HepG2 (cell line): ENCODE results near the gene CD14. TPM values are rescaled to one million over a fixed set of nuclear protein-coding genes. Genes with fewer than 3 reads are reported as not detected.

Source experiments
- FOSL1 ChIP-seq: sonication (generic); formaldehyde crosslinking; IDR thresholded peaks from 2 replicates; pipeline ENCODE4 v1.9.0; 2021; ENCODE audit warnings: missing genetic modification reagents, borderline replicate concordance
- FOXM1 ChIP-seq: sonication (generic); formaldehyde crosslinking; IDR thresholded peaks from 2 replicates; pipeline ENCODE4 v1.5.0; 2020; ENCODE audit warnings: missing genetic modification reagents
- GATA4 ChIP-seq: sonication (generic); IDR thresholded peaks from 2 replicates; pipeline ENCODE4 v1.6.1; 2016; ENCODE audit warnings: antibody characterized with exemption, low read depth, borderline replicate concordance
- HOXA9 ChIP-seq: sonication (generic); formaldehyde crosslinking; IDR thresholded peaks from 2 replicates; pipeline ENCODE4 v1.8.1; 2022; ENCODE audit warnings: missing genetic modification reagents, mild to moderate bottlenecking, moderate library complexity, borderline replicate concordance
- NFYB ChIP-seq: sonication (generic); formaldehyde crosslinking; IDR thresholded peaks from 2 replicates; pipeline ENCODE4 v1.4.0; 2020; ENCODE audit warnings: missing genetic modification reagents
- PHB2 ChIP-seq: fragments of 450-650 bp; IDR thresholded peaks from 2 replicates; pipeline ENCODE4 v1.6.1; 2018; ENCODE audit not compliant: partially characterized antibody
- PRDM10 ChIP-seq: sonication (generic); formaldehyde crosslinking; IDR thresholded peaks from 2 replicates; pipeline ENCODE4 v1.4.0; 2020; ENCODE audit warnings: low read depth, missing genetic modification reagents
- SMAD3 ChIP-seq: sonication (generic); formaldehyde crosslinking; IDR thresholded peaks from 2 replicates; pipeline ENCODE4 v1.4.0; 2020; ENCODE audit warnings: missing genetic modification reagents
- TOE1 ChIP-seq: sonication (generic); formaldehyde crosslinking; IDR thresholded peaks from 2 replicates; pipeline ENCODE4 v1.4.0; 2020; ENCODE audit warnings: mild to moderate bottlenecking, missing genetic modification reagents
- ZNF121 ChIP-seq: sonication (generic); formaldehyde crosslinking; IDR thresholded peaks from 2 replicates; pipeline ENCODE4 v1.5.0; 2020; ENCODE audit warnings: mild to moderate bottlenecking, missing genetic modification reagents
- ZNF136 ChIP-seq: sonication (generic); formaldehyde crosslinking; IDR thresholded peaks from 2 replicates; pipeline ENCODE4 v1.8.1; 2022; ENCODE audit warnings: low read depth, mild to moderate bottlenecking, moderate library complexity, missing genetic modification reagents
- ZNF138 ChIP-seq: sonication (generic); formaldehyde crosslinking; IDR thresholded peaks from 2 replicates; pipeline ENCODE4 v1.5.0; 2020; ENCODE audit warnings: mild to moderate bottlenecking, low read depth, missing genetic modification reagents
- ZNF326 ChIP-seq: sonication (generic); formaldehyde crosslinking; IDR thresholded peaks from 2 replicates; pipeline ENCODE4 v1.4.0; 2020; ENCODE audit warnings: missing genetic modification reagents, borderline replicate concordance
- ZNF329 ChIP-seq: sonication (generic); formaldehyde crosslinking; IDR thresholded peaks from 2 replicates; pipeline ENCODE4 v1.9.0; 2021; ENCODE audit warnings: low read depth, mild to moderate bottlenecking, missing genetic modification reagents
- ZNF430 ChIP-seq: sonication (generic); formaldehyde crosslinking; IDR thresholded peaks from 2 replicates; pipeline ENCODE4 v1.9.0; 2021; ENCODE audit warnings: mild to moderate bottlenecking, missing genetic modification reagents
- ZNF704 ChIP-seq: sonication (generic); formaldehyde crosslinking; IDR thresholded peaks from 2 replicates; pipeline ENCODE4 v1.8.1; 2023; ENCODE audit warnings: mild to moderate bottlenecking, inconsistent platforms, moderate library complexity, missing genetic modification reagents, borderline replicate concordance
- ZSCAN25 ChIP-seq: sonication (generic); formaldehyde crosslinking; IDR thresholded peaks from 2 replicates; pipeline ENCODE4 v1.8.0; 2022; ENCODE audit warnings: mild to moderate bottlenecking, missing genetic modification reagents
- polyA plus RNA-seq, 8 experiments: library from polyadenylated mRNA; depleted of rRNA in 3 of 8; stranded (reverse) in 7 of 8; unstranded in 1 of 8; fragments of >200 nt; fragmentation: Illumina TruSeq in 4 of 8; extraction: Trizol in 4 of 8; gene quantifications; 2 replicates each; pipeline versions ENCODE4 v1.2.1 to v1.2.3, GENCODE V29; 2011 to 2016; ENCODE audit warnings: low read depth in 4 of 8, missing spikeins in 1 of 8, mixed read lengths in 1 of 8; ENCODE audit not compliant: insufficient read depth in 1 of 8
- total RNA-seq, 5 experiments: library from RNA; depleted of rRNA; stranded (reverse); fragments of >200 nt; fragmentation: Illumina TruSeq; extraction: Trizol; gene quantifications; 2 replicates each; pipeline ENCODE4 v1.2.3, GENCODE V29; 2016; ENCODE audit warnings: low read depth in 1 of 5
- TF ChIP-seq, protein P1 (sequence below): IDR thresholded peaks from 2 replicates; pipeline ENCODE4 v1.6.1; 2016; ENCODE audit warnings: missing compliant biosample characterization, missing genetic modification reagents, borderline replicate concordance

Gene CD14
- total and polyA plus RNA-seq, 2 of the 13 experiments (the other 11 are each of a cell fraction or from before 2014, with no cell fraction given) = 1.7 to 4.7 TPM

DNA sequence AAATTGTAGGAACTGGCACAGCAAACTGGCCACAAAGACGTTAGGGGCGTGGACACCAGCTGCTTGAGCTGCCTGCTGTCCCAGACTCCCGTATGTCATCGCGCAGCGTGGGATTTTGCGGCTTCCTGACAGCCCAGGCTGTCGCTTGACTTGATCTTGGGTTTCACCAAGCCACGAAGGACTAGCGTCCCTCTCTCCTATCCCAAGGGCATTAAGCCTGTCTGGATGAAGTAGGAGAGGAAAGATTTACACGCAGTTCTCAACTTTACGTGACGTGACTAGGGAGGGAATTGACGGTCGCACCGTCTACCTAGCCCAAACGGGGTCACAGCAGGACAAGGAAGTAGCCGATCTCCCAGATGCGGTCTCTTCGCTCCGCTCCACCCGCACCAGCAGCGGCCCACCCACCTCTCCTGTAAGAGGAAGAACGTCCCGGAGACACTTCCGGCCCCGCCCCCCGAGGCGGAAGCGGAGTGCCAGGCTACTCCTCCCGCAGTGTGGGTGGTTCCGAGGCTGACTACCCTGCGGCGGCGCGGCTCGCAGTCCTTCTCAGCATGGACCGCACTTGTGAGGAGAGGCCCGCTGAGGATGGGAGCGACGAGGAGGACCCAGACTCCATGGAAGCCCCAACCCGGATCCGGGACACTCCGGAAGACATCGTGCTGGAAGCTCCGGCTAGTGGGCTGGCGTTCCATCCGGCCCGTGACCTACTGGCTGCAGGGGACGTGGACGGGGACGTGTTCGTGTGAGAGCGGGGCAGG, 31.6 kb upstream of the CD14 start, which contains the start of gene WDR55 (continued):
- TF ChIP-seq ZNF121 (CRISPR knock-in tag) = peak; percentile 35; the same call in 1 of the 2 replicates
- peak; percentile 55; the same call in 1 of the 2 replicates for TF ChIP-seq ZNF430
- TF ChIP-seq HOXA9 = no peak
- no peak for TF ChIP-seq FOSL1 (CRISPR knock-in tag)
- TF ChIP-seq FOXM1 (CRISPR knock-in tag) = no peak
- peak; percentile 64; the same call in 1 of the 2 replicates for TF ChIP-seq PRDM10 (CRISPR knock-in tag)
- peak; percentile 74 for TF ChIP-seq GATA4
- TF ChIP-seq, protein P1, sequence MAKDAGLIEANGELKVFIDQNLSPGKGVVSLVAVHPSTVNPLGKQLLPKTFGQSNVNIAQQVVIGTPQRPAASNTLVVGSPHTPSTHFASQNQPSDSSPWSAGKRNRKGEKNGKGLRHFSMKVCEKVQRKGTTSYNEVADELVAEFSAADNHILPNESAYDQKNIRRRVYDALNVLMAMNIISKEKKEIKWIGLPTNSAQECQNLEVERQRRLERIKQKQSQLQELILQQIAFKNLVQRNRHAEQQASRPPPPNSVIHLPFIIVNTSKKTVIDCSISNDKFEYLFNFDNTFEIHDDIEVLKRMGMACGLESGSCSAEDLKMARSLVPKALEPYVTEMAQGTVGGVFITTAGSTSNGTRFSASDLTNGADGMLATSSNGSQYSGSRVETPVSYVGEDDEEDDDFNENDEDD (CRISPR knock-in tag) = no peak
- no peak for TF ChIP-seq TOE1 (CRISPR knock-in tag)
- peak; percentile 42; the same call in 1 of the 2 replicates for TF ChIP-seq ZNF136 (CRISPR knock-in tag)
- TF ChIP-seq NFYB (CRISPR knock-in tag) = no peak
- peak; percentile 62; the same call in 1 of the 2 replicates for TF ChIP-seq SMAD3 (CRISPR knock-in tag)
- no peak for TF ChIP-seq PHB2
- TF ChIP-seq ZNF138 (CRISPR knock-in tag) = 0 out of 2 replicates have a peak, but pooled peaks have one; percentile 37
- TF ChIP-seq ZNF704 (CRISPR knock-in tag) = no peak
- TF ChIP-seq ZSCAN25 (CRISPR knock-in tag) = no peak
- TF ChIP-seq ZNF326 (CRISPR knock-in tag) = no peak
- 0 out of 2 replicates have a peak, but pooled peaks have one; percentile 37 for TF ChIP-seq ZNF329
